A673 (cell line): ENCODE measurements around the gene FAM3C. TPM values are rescaled to one million over a fixed set of nuclear protein-coding genes. Genes with fewer than 3 reads are reported as not detected.
A peak's percentile ranks its signal among the peaks of the same experiment; 100 is the strongest.

Experiments used
- BruUV-seq: library from RNA; stranded (reverse); fragments of 400-500 nt; replicated peaks from 2 replicates; lab custom pipeline; 2021; lab: Mats Ljungman, UMichigan
- CTCF ChIA-PET: fragments of 300-600 bp; sonication (Branson Sonifier 250); formaldehyde crosslinking; loops from one replicate; lab custom pipeline; 2022; ENCODE audit warnings: antibody characterized with exemption; lab: Charles Lee
- POLR2A ChIA-PET: fragments of 300-600 bp; sonication (Branson Sonifier 250); formaldehyde crosslinking; loops from one replicate; lab custom pipeline; 2022; ENCODE audit warnings: antibody characterized with exemption; ENCODE audit not compliant: low non-redundant PET; lab: Charles Lee
- DNase-seq: peaks from one replicate; pipeline ENCODE4 v3.0.0-alpha.2; 2015; ENCODE audit warnings: low spot score
- H3K27ac ChIP-seq: fragments of 200-600 bp; sonication (generic); 2 replicates; pipeline ENCODE4 v1.5.1; 2016; ENCODE audit warnings: mixed run types, low read depth, mild to moderate bottlenecking, mixed read lengths, antibody characterized with exemption, low read length; ENCODE audit not compliant: poor library complexity, severe bottlenecking
- H3K27me3 ChIP-seq: fragments of 200-600 bp; sonication (generic); replicated peaks from 2 replicates; pipeline ENCODE4 v1.6.1; 2017; ENCODE audit warnings: mixed run types, low read depth, mild to moderate bottlenecking, mixed read lengths, antibody characterized with exemption, low read length; ENCODE audit not compliant: insufficient read depth, poor library complexity
- H3K36me3 ChIP-seq: fragments of 200-600 bp; sonication (generic); 2 replicates; pipeline ENCODE4 v1.6.1; 2016; ENCODE audit warnings: mixed run types, mild to moderate bottlenecking, mixed read lengths, antibody characterized with exemption, low read length; ENCODE audit not compliant: insufficient read depth, poor library complexity, severe bottlenecking
- H3K4me1 ChIP-seq: fragments of 200-600 bp; sonication (generic); 2 replicates; pipeline ENCODE4 v1.6.1; 2017; ENCODE audit warnings: mixed run types, mild to moderate bottlenecking, mixed read lengths, antibody characterized with exemption, low read length; ENCODE audit not compliant: insufficient read depth, poor library complexity, severe bottlenecking
- H3K4me3 ChIP-seq: fragments of 200-600 bp; sonication (generic); 2 replicates; pipeline ENCODE4 v1.5.1; 2016; ENCODE audit warnings: low read depth, mixed run types, mild to moderate bottlenecking, mixed read lengths, low read length; ENCODE audit not compliant: poor library complexity, severe bottlenecking
- H3K9me3 ChIP-seq: fragments of 200-600 bp; sonication (generic); 2 replicates; pipeline ENCODE4 v1.6.1; 2016; ENCODE audit warnings: mixed run types, low read depth, mild to moderate bottlenecking, mixed read lengths, antibody characterized with exemption, low read length; ENCODE audit not compliant: poor library complexity, severe bottlenecking
- CTCF ChIP-seq: fragments of 300-800, 200-600 bp; sonication (generic); conservative IDR thresholded peaks from 2 replicates; pipeline ENCODE4 v1.5.1; 2017; ENCODE audit warnings: low read depth, mild to moderate bottlenecking, antibody characterized with exemption, low read length, moderate library complexity, mixed read lengths
- EZH2 ChIP-seq: fragments of 200-600 bp; sonication (generic); IDR thresholded peaks from 2 replicates; pipeline ENCODE4 v1.6.1; 2017; ENCODE audit warnings: borderline replicate concordance, low read depth, mild to moderate bottlenecking, mixed read lengths, antibody characterized with exemption, low read length; ENCODE audit not compliant: poor library complexity, severe bottlenecking
- intact Hi-C: fragments of 100-400 bp; cut with micrococcal nuclease; formaldehyde crosslinking; loops from one replicate; pipeline ENCODE4 v1.10.0; 2022; ENCODE audit not compliant: unreplicated experiment
- total RNA-seq: library from RNA; stranded (reverse); gene quantifications from 2 replicates; pipeline ENCODE4 v1.2.3, GENCODE V29; 2021

FAM3C gene
- total RNA-seq, 1 experiment from 2014 or later: 33.0 TPM

DNA sequence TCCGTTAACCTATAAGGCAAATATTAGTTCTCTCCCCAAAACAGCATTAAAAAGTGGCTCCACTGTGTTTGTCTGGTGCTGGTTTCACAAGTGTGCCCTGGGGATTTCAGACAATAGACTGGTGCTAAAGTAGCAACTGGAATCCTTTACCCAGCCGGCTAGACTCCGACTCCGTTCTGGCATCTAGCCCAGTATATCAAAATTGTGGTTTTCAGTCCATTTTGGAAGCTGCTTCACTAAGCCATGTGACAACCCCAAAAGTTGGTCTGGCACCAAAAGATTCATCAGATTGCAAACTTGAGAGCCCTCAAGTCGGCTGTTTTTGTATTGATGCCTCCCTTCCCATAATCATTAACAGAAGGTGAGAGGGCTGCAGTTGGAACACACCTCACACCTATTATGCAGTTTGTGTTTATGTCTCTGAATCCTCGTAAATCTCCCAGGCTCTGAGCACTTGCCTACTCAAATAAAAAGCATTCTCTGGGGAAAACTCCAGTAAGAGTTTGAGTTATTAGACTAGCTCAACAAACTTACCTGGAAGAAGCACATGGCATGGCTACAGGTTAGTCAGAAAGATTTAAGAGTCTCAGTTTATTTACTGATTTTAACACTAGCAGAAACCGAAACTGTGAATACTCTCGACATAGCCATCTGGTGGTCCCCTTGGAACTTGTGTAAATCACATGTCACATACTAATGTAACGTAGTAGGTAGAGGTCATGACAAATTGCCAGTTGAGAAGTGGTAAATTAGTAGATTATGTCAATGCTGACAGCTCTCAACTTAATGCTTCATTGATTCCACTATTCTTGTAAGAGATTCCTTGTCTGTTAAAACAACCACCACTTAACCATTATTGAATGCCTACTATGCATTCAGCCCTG is 82.1 kb downstream of the FAM3C start:
- ChIA-PET CTCF (no interaction called here), POLR2A (no interaction called here)
- Histone ChIP-seq H3K9me3 (no peaks in the 10 kb centered on the region), H3K4me1 (peaks cover 18% of the 10 kb centered on the region), H3K27me3 (no peaks in the 10 kb centered on the region), H3K36me3 (no peaks in the 10 kb centered on the region), H3K4me3 (no peak overlapping the region), H3K27ac (no peak overlapping the region)
- BruUV-seq: no TSS peak
- intact Hi-C loops: no loop called here
- DNase-seq: peak; percentile 90
- TF ChIP-seq EZH2 (no peak), CTCF (no peak)

- no peaks in the 10 kb centered on the region for H3K9me3 ChIP-seq
- H3K4me3 ChIP-seq: no peak overlapping the region
- TF ChIP-seq EZH2: no peak
- TF ChIP-seq CTCF: no peak
- intact Hi-C loops: no loop called here
- POLR2A ChIA-PET: no interaction called here
- CTCF ChIA-PET: no interaction called here
- no peak for DNase-seq
- H3K4me1 ChIP-seq: peaks cover 18% of the 10 kb centered on the region
- H3K27me3 ChIP-seq: no peaks in the 10 kb centered on the region
- H3K27ac ChIP-seq: no peak overlapping the region
- BruUV-seq: no TSS peak
- H3K36me3 ChIP-seq: no peaks in the 10 kb centered on the region
Measured at GRCh38 chr7:121313220-121313792, 82.8 kb downstream of the FAM3C start.

DNA sequence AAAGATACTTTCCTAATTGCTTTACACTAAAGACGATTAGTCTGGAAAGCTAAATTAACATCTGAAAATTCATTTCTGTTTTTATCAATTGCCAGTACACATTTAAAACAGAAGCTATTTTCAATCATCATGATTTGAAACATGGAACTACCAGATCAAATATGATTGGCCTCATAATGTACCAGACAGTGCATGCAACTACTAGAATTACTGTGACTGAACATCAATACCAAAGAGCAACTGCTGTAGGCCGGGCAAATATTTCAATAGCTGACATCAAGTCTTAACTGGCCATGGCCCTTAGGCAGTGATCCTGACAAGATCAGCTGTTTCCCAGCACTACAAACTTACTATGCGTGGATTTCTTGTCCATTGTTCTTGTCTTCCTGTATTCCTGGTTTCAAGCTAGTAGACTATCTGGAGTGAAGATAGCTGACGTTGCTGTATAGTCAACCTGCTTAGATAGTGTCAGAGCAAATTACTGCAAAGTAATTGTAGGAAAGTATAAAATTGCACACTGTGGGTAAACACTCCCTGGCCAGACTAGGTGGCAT is 89.0 kb downstream of the FAM3C start:
- ChIA-PET POLR2A (interaction anchor here (0.7 kb wide), 1 partner anchor 17 kb away, joined by 3 read pairs; no protein-coding TSS in a partner anchor), CTCF (no interaction called here)
- Histone ChIP-seq H3K4me1 (no peaks in the 10 kb centered on the region), H3K27me3 (no peaks in the 10 kb centered on the region), H3K36me3 (no peaks in the 10 kb centered on the region), H3K9me3 (no peaks in the 10 kb centered on the region), H3K27ac (no peak overlapping the region), H3K4me3 (no peak overlapping the region)
- intact Hi-C loops: no loop called here
- TF ChIP-seq CTCF (no peak), EZH2 (no peak)
- BruUV-seq: no TSS peak
- no peak for DNase-seq
